Endothelial cell of umbilical vein (primary cell): ENCODE data around the gene B4GALNT4. TPM values are rescaled to one million over a fixed set of nuclear protein-coding genes. Genes with fewer than 3 reads are reported as not detected.

Source experiments
- BruUV-seq: library from RNA; stranded (reverse); fragments of 400-500 nt; replicated peaks from 2 replicates; lab custom pipeline; 2021; lab: Mats Ljungman, UMichigan
- CTCF ChIA-PET: fragments of 300-600, 350-600 bp; sonication (Branson Sonifier 250); formaldehyde crosslinking; loops from one replicate; lab custom pipeline; 2021; ENCODE audit warnings: antibody characterized with exemption, inconsistent platforms; lab: Charles Lee
- POLR2A ChIA-PET: fragments of 300-600, 350-600 bp; sonication (Branson Sonifier 250); formaldehyde crosslinking; loops from one replicate; lab custom pipeline; 2021; ENCODE audit warnings: antibody characterized with exemption, inconsistent platforms; lab: Charles Lee
- DNase-seq: peaks from one replicate; pipeline ENCODE4 v3.0.0-alpha.2; 2011; ENCODE audit warnings: low read depth, low spot score
- FAIRE-seq: peaks from 2 replicates; lab custom pipeline; 2011; peaks lifted over from hg19 to GRCh38; lab: Jason Lieb, UNC
- H2AFZ ChIP-seq: 2 replicates; pipeline ENCODE4 v1.6.0; 2012; ENCODE audit warnings: low read depth, low read length, control low read depth, inconsistent platforms
- H3K27ac ChIP-seq: 2 replicates; pipeline ENCODE4 v1.5.1; 2011; ENCODE audit warnings: low read depth, mild to moderate bottlenecking, control low read depth, low read length, moderate library complexity; ENCODE audit not compliant: insufficient read depth
- H3K27me3 ChIP-seq, 2 experiments: 2 replicates each; pipeline versions ENCODE4 v1.6.0 to v1.6.1; 2011; ENCODE audit warnings: low read length in 2 of 2, mixed read lengths in 1 of 2; ENCODE audit not compliant: control insufficient read depth in 2 of 2, insufficient read depth in 2 of 2
- H3K36me3 ChIP-seq, 2 experiments: 2 replicates in 1 of 2; 3 replicates in 1 of 2; pipeline ENCODE4 v1.5.1; 2011; ENCODE audit warnings: low read length in 2 of 2, mild to moderate bottlenecking in 1 of 2, moderate library complexity in 1 of 2; ENCODE audit not compliant: control insufficient read depth in 2 of 2, insufficient read depth in 2 of 2; ENCODE audit errors: extremely low read depth in 1 of 2
- H3K4me1 ChIP-seq: 3 replicates; pipeline ENCODE4 v1.5.1; 2011; ENCODE audit warnings: mild to moderate bottlenecking, low read length; ENCODE audit not compliant: control insufficient read depth, insufficient read depth; ENCODE audit errors: extremely low read depth
- H3K4me2 ChIP-seq: 2 replicates; pipeline ENCODE4 v1.6.1; 2011; ENCODE audit warnings: low read length, control low read depth, mixed read lengths; ENCODE audit not compliant: insufficient read depth
- H3K4me3 ChIP-seq, 3 experiments: fragments of 200-600 bp in 1 of 3; sonication (generic), shearing (Covaris generic) in 1 of 3; replicated peaks in 1 of 3; 2 replicates each; pipeline ENCODE4 v1.5.1; 2011 to 2016; ENCODE audit warnings: control low read depth in 3 of 3, low read length in 3 of 3, mild to moderate bottlenecking in 2 of 3, inconsistent platforms in 1 of 3, low read depth in 1 of 3, moderate library complexity in 1 of 3; ENCODE audit not compliant: insufficient read depth in 1 of 3
- H3K79me2 ChIP-seq: 2 replicates; pipeline ENCODE4 v1.6.0; 2012; ENCODE audit warnings: low read length, inconsistent platforms; ENCODE audit not compliant: control insufficient read depth, insufficient read depth
- H3K9ac ChIP-seq: replicated peaks from 2 replicates; pipeline ENCODE3; 2011; ENCODE audit warnings: low read length, control low read depth; ENCODE audit not compliant: insufficient read depth; ENCODE audit errors: extremely low read depth
- H3K9me1 ChIP-seq: replicated peaks from 3 replicates; pipeline ENCODE4 v1.6.0; 2011; ENCODE audit warnings: mild to moderate bottlenecking, low read length; ENCODE audit not compliant: control insufficient read depth, insufficient read depth; ENCODE audit errors: extremely low read depth
- H3K9me3 ChIP-seq: replicated peaks from 2 replicates; pipeline ENCODE4 v1.5.1; 2012; ENCODE audit warnings: low read length, inconsistent platforms; ENCODE audit not compliant: control insufficient read depth, insufficient read depth
- H4K20me1 ChIP-seq: replicated peaks from 2 replicates; pipeline ENCODE3; 2011; ENCODE audit warnings: mild to moderate bottlenecking, low read length; ENCODE audit not compliant: control insufficient read depth, insufficient read depth; ENCODE audit errors: extremely low read depth
- EZH2 ChIP-seq: IDR thresholded peaks from 2 replicates; pipeline ENCODE4 v1.6.1; 2012; ENCODE audit warnings: borderline replicate concordance, low read depth, mild to moderate bottlenecking, moderate library complexity, low read length, inconsistent platforms; ENCODE audit not compliant: severe bottlenecking
- FOS ChIP-seq: IDR thresholded peaks from 2 replicates; pipeline ENCODE4 v1.6.1; 2011; ENCODE audit warnings: mild to moderate bottlenecking, low read length, moderate library complexity, borderline replicate concordance; ENCODE audit not compliant: insufficient read depth
- GATA2 ChIP-seq: IDR thresholded peaks from 2 replicates; pipeline ENCODE4 v1.7.0; 2011; ENCODE audit warnings: low read depth, mild to moderate bottlenecking, moderate library complexity, mixed read lengths, low read length; ENCODE audit not compliant: insufficient read length, insufficient read depth
- JUN ChIP-seq: IDR thresholded peaks from 2 replicates; pipeline ENCODE4 v1.6.1; 2011; ENCODE audit warnings: borderline replicate concordance, low read depth; ENCODE audit not compliant: insufficient read length, insufficient read depth
- MYC ChIP-seq: IDR thresholded peaks from one replicate; pipeline ENCODE4 v1.6.1; 2011; ENCODE audit warnings: mild to moderate bottlenecking, low read depth, low read length
- POLR2A ChIP-seq: IDR thresholded peaks from 2 replicates; pipeline ENCODE4 v1.6.1; 2012; ENCODE audit warnings: low read depth, mild to moderate bottlenecking, control low read depth, low read length
- POLR2AphosphoS5 ChIP-seq: IDR thresholded peaks from 2 replicates; pipeline ENCODE4 v1.6.1; 2012; ENCODE audit warnings: low read depth, mild to moderate bottlenecking, control low read depth, low read length, moderate library complexity; ENCODE audit not compliant: insufficient read depth
- dilution Hi-C: fragments of 300-500 bp; cut with MboI; formaldehyde crosslinking; loops from one replicate; pipeline ENCODE4 v1.15.0; 2019; ENCODE audit warnings: low sequenced_read_pairs; ENCODE audit not compliant: extremely low pct_ligation_motif_present
- intact Hi-C: fragments of 100-400 bp; cut with micrococcal nuclease; formaldehyde crosslinking; loops from one replicate; pipeline ENCODE4 v1.10.0; 2022
- polyA plus RNA-seq, 4 experiments: library from polyadenylated mRNA; depleted of rRNA in 3 of 4; stranded (reverse) in 3 of 4; unstranded in 1 of 4; fragments of >200 nt; gene quantifications; 2 replicates each; pipeline versions ENCODE4 v1.2.1 to v1.2.3, GENCODE V29; 2011 to 2012; ENCODE audit warnings: missing spikeins in 1 of 4
- total RNA-seq: library from RNA; stranded (reverse); gene quantifications from 2 replicates; pipeline ENCODE4 v1.2.3, GENCODE V29; 2021
- TF ChIP-seq, protein P1 (sequence below), 2 donors: IDR thresholded peaks; 1 replicate in 1 of 2; 2 replicates in 1 of 2; pipeline ENCODE4 v1.5.1; 2011; ENCODE audit warnings: low read length in 2 of 2, mild to moderate bottlenecking in 2 of 2, moderate library complexity in 2 of 2, control low read depth in 1 of 2, inconsistent platforms in 1 of 2, low read depth in 1 of 2; ENCODE audit not compliant: insufficient read depth in 1 of 2; ENCODE audit errors: extremely low read depth in 1 of 2
- TF ChIP-seq, protein P2 (sequence below): IDR thresholded peaks from 2 replicates; pipeline ENCODE4 v1.6.1; 2011; ENCODE audit not compliant: insufficient read depth, insufficient read length

The B4GALNT4 gene
- total and polyA plus RNA-seq, 2 donors (not counting 3 experiments of a cell fraction or from before 2014, with no cell fraction given), result 9.2 to 9.6 TPM

DNA sequence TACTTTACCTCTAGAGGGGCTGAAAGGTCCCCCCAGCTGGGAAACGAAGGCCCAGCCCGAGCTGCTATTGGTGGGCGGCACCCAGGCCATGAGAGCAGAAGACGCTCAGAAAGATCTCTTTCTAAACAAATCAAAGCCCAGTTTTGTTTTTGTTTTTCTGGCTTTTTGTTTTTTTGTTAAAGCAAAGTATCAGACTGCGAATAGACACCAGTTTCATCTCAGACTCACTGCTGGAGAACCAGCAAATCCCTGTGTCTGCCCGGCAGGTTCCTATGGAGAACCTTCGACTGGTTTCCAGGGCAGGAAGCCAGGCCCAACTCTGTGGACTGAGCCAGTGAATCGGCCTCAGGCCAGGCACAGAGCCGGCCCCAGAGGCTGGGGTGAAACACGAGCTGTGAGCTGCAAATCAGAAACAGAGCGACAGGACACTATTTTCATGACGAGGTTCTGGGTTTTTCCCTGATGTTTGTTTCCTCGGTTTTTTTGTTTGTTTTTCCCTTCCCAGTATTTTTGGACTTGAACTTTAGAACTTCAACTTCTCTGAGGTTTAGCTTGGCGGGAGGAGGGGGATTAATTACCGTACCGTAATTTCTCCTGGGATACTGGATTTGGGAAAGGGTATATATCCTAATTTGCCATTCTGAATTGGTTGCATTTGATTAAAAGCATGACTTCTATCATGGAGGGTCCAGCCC, 16.0 kb upstream of the B4GALNT4 start:
- H3K4me1 ChIP-seq, result peaks cover 8% of the 10 kb centered on the region
- no peak overlapping the region for H3K9ac ChIP-seq
- TF ChIP-seq EZH2 (no peak), JUN (no peak), GATA2 (no peak), MYC (no peak), FOS (no peak), POLR2A (no peak), POLR2AphosphoS5 (no peak)
- TF ChIP-seq, protein P1, sequence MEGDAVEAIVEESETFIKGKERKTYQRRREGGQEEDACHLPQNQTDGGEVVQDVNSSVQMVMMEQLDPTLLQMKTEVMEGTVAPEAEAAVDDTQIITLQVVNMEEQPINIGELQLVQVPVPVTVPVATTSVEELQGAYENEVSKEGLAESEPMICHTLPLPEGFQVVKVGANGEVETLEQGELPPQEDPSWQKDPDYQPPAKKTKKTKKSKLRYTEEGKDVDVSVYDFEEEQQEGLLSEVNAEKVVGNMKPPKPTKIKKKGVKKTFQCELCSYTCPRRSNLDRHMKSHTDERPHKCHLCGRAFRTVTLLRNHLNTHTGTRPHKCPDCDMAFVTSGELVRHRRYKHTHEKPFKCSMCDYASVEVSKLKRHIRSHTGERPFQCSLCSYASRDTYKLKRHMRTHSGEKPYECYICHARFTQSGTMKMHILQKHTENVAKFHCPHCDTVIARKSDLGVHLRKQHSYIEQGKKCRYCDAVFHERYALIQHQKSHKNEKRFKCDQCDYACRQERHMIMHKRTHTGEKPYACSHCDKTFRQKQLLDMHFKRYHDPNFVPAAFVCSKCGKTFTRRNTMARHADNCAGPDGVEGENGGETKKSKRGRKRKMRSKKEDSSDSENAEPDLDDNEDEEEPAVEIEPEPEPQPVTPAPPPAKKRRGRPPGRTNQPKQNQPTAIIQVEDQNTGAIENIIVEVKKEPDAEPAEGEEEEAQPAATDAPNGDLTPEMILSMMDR (IDR thresholded peaks at IDR 0.05; ENCODE audit: extremely low read depth in 1 of 2, insufficient read depth in 1 of 2, low read depth in 1 of 2, low read length in 2 of 2), result no peak
- TF ChIP-seq, protein P2, sequence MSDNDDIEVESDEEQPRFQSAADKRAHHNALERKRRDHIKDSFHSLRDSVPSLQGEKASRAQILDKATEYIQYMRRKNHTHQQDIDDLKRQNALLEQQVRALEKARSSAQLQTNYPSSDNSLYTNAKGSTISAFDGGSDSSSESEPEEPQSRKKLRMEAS, result no peak
- peak overlapping the region; percentile 85 for H2AFZ ChIP-seq
- DNase-seq, result peak; percentile 49
- no peaks in the 10 kb centered on the region for H3K9me1 ChIP-seq
- POLR2A ChIA-PET, result interaction anchor here (0.5 kb wide), 1 partner anchor 86 kb away, joined by 5 read pairs; no protein-coding TSS in a partner anchor
- H3K79me2 ChIP-seq, result no peaks in the 10 kb centered on the region
- no peaks in the 10 kb centered on the region for H3K27me3 ChIP-seq
- intact Hi-C loops (no loop called here), dilution Hi-C loops (no loop called here)
- H3K9me3 ChIP-seq, result no peaks in the 10 kb centered on the region
- no peaks in the 10 kb centered on the region for H3K36me3 ChIP-seq
- CTCF ChIA-PET, result no interaction called here
- H3K4me2 ChIP-seq, result no peak overlapping the region
- no peaks in the 10 kb centered on the region for H4K20me1 ChIP-seq
- no peak for FAIRE-seq
- no peak overlapping the region for H3K4me3 ChIP-seq
- BruUV-seq, result no TSS peak
- no peak overlapping the region for H3K27ac ChIP-seq
